WTC11 (cell line): ENCODE results near the gene TMEM169. TPM values are rescaled to one million over a fixed set of nuclear protein-coding genes. Genes with fewer than 3 reads are reported as not detected.

Experiments used
- ATAC-seq: fragments of 200-7000 bp; cut with Tn5 transposase; 2 replicates; pipeline ENCODE4 v1.10.0; 2021; ENCODE audit warnings: mild to moderate bottlenecking, moderate library complexity
- CTCF ChIA-PET: fragments of 300-600 bp; sonication (Branson Sonifier 250); formaldehyde crosslinking; loops from one replicate; lab custom pipeline; 2021; ENCODE audit warnings: antibody characterized with exemption; lab: Charles Lee
- POLR2A ChIA-PET: fragments of 350-600 bp; sonication (Branson Sonifier 250); formaldehyde crosslinking; loops from one replicate; lab custom pipeline; 2021; ENCODE audit warnings: antibody characterized with exemption; lab: Charles Lee
- DNase-seq: peaks from one replicate; pipeline ENCODE4 v3.0.0; 2021; ENCODE audit warnings: low spot score
- H3K27ac Mint-ChIP-seq: 2 replicates; pipeline ENCODE4 v1.8.0; 2021; ENCODE audit warnings: mixed read lengths
- H3K27me3 Mint-ChIP-seq: 2 replicates; pipeline ENCODE4 v1.8.0; 2021; ENCODE audit warnings: low read depth, mild to moderate bottlenecking, moderate library complexity, mixed read lengths
- H3K36me3 Mint-ChIP-seq: 2 replicates; pipeline ENCODE4 v1.8.0; 2021; ENCODE audit warnings: mixed read lengths
- H3K4me1 Mint-ChIP-seq: 2 replicates; pipeline ENCODE4 v1.8.0; 2022; ENCODE audit warnings: mixed read lengths
- H3K4me3 Mint-ChIP-seq: 2 replicates; pipeline ENCODE4 v1.8.0; 2021; ENCODE audit warnings: mild to moderate bottlenecking, moderate library complexity, mixed read lengths
- H3K9me3 Mint-ChIP-seq: 2 replicates; pipeline ENCODE4 v1.8.0; 2021; ENCODE audit warnings: mixed read lengths
- ATF2 ChIP-seq: sonication (generic); formaldehyde crosslinking; IDR thresholded peaks from 2 replicates; pipeline ENCODE4 v1.8.1; 2022; ENCODE audit warnings: low read depth, missing genetic modification reagents, borderline replicate concordance
- CBFB ChIP-seq: sonication (generic); formaldehyde crosslinking; IDR thresholded peaks from 2 replicates; pipeline ENCODE4 v1.8.1; 2022; ENCODE audit warnings: mild to moderate bottlenecking, low read depth, missing genetic modification reagents
- ERG ChIP-seq: fragments of 250-450 bp; sonication (Bioruptor Pico); IDR thresholded peaks from 2 replicates; pipeline ENCODE4 v1.8.0; 2021; ENCODE audit warnings: mild to moderate bottlenecking
- ESRRA ChIP-seq: sonication (generic); formaldehyde crosslinking; IDR thresholded peaks from 2 replicates; pipeline ENCODE4 v1.8.1; 2022; ENCODE audit warnings: mild to moderate bottlenecking, missing genetic modification reagents, borderline replicate concordance
- GRHL2 ChIP-seq: fragments of 250-450 bp; sonication (Bioruptor Pico); IDR thresholded peaks from 2 replicates; pipeline ENCODE4 v1.8.0; 2022; ENCODE audit warnings: mild to moderate bottlenecking, moderate library complexity; ENCODE audit not compliant: insufficient replicate concordance, severe bottlenecking
- JUN ChIP-seq: sonication (generic); formaldehyde crosslinking; IDR thresholded peaks from 2 replicates; pipeline ENCODE4 v1.8.0; 2023; ENCODE audit warnings: mild to moderate bottlenecking, missing genetic modification reagents
- OVOL2 ChIP-seq: fragments of 250-450 bp; sonication (Bioruptor Pico); IDR thresholded peaks from 2 replicates; pipeline ENCODE4 v1.9.0; 2021; ENCODE audit warnings: mild to moderate bottlenecking, borderline replicate concordance
- SMAD3 ChIP-seq: sonication (generic); formaldehyde crosslinking; IDR thresholded peaks from 2 replicates; pipeline ENCODE4 v1.8.0; 2022; ENCODE audit warnings: missing genetic modification reagents, mild to moderate bottlenecking, borderline replicate concordance
- ZNF121 ChIP-seq: sonication (generic); formaldehyde crosslinking; IDR thresholded peaks from 2 replicates; pipeline ENCODE4 v1.8.0; 2023; ENCODE audit warnings: missing genetic modification reagents
- ZNF232 ChIP-seq: sonication (generic); formaldehyde crosslinking; IDR thresholded peaks from 2 replicates; pipeline ENCODE4 v1.8.0; 2022; ENCODE audit warnings: mild to moderate bottlenecking, missing genetic modification reagents
- ZNF281 ChIP-seq: sonication (generic); formaldehyde crosslinking; IDR thresholded peaks from 2 replicates; pipeline ENCODE4 v1.8.0; 2023; ENCODE audit warnings: mild to moderate bottlenecking, missing genetic modification reagents
- ZNF416 ChIP-seq: fragments of 250-450 bp; sonication (Bioruptor Pico); IDR thresholded peaks from 2 replicates; pipeline ENCODE4 v1.9.0; 2021; ENCODE audit warnings: mild to moderate bottlenecking, inconsistent platforms
- total RNA-seq: library from RNA; stranded (reverse); gene quantifications from 3 replicates; pipeline ENCODE4 v1.2.3, GENCODE V29; 2021
- TF ChIP-seq, protein P1 (sequence below): sonication (generic); formaldehyde crosslinking; IDR thresholded peaks from 2 replicates; pipeline ENCODE4 v1.8.0; 2022; ENCODE audit warnings: missing genetic modification reagents
- TF ChIP-seq, protein P2 (sequence below): sonication (generic); formaldehyde crosslinking; IDR thresholded peaks from 2 replicates; pipeline ENCODE4 v1.8.1; 2022; ENCODE audit warnings: mild to moderate bottlenecking, missing genetic modification reagents, moderate library complexity, borderline replicate concordance

Gene TMEM169
- total RNA-seq, 1 experiment from 2014 or later = 1.8 TPM

DNA sequence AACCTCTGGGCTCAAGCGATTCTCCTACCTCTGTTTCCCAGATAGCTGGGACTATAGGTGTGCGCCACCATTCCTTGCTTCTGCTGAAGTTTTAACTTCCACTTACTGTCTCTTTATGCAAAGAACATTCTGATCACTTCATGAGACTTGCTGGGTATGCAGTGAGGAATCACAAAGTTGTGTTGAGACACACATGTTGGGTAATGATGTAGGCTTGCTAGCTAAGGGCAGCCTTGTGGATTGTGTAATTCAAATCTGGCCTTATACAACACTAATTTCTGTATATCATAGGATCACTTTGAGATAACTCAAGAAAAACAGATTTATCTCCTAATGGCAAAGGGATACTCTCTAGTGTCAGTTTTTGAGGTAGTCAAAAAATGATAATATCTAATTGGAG, 51.7 kb downstream of the TMEM169 start (continued):
- TF ChIP-seq ATF2 (CRISPR knock-in tag) (no peak), ESRRA (CRISPR knock-in tag) (no peak), ZNF416 (CRISPR knock-in tag) (no peak)

DNA sequence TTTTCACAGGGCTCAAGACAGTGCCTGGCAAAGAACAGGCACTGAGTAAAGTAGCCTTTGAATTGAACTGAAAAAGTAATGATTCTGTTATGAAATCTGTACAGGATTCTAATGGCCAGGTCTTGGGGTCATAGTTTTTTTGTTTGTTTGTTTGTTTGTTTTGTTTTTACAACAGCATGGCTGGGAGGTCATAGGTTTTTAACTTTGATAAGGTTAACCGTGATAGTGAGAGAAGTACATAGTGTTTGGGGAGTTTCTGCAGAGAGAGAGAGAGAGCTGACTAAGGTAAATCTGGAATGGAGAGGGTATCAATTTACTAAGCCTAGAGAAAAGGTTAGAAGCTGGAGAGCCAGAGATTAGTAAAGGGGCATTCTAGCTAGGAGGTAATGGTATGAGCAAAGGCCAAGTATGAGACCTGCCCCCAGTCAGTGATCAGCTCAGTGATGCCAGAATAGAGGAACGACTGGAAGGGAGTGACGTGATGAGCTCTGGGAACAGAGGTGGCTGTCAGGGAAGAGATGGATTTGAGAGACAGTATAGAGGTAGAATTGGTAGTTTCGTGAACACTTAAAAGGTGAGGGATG, 53.3 kb downstream of the TMEM169 start:
- H3K27ac Mint-ChIP-seq = no peak overlapping the region
- DNase-seq = no peak
- H3K27me3 Mint-ChIP-seq = no peaks in the 10 kb centered on the region
- peaks cover 91% of the 10 kb centered on the region for H3K36me3 Mint-ChIP-seq
- H3K4me3 Mint-ChIP-seq = no peak overlapping the region
- ChIA-PET CTCF (no interaction called here), POLR2A (no interaction called here)
- H3K4me1 Mint-ChIP-seq = no peaks in the 10 kb centered on the region
- no peak for ATAC-seq
- TF ChIP-seq CBFB (CRISPR knock-in tag) = no peak
- TF ChIP-seq OVOL2 (CRISPR knock-in tag) = no peak
- no peak for TF ChIP-seq ERG (CRISPR knock-in tag)
- no peak for TF ChIP-seq ZNF281 (CRISPR knock-in tag)
- TF ChIP-seq JUN (CRISPR knock-in tag) = no peak
- TF ChIP-seq ZNF232 = no peak
- TF ChIP-seq, protein P1, sequence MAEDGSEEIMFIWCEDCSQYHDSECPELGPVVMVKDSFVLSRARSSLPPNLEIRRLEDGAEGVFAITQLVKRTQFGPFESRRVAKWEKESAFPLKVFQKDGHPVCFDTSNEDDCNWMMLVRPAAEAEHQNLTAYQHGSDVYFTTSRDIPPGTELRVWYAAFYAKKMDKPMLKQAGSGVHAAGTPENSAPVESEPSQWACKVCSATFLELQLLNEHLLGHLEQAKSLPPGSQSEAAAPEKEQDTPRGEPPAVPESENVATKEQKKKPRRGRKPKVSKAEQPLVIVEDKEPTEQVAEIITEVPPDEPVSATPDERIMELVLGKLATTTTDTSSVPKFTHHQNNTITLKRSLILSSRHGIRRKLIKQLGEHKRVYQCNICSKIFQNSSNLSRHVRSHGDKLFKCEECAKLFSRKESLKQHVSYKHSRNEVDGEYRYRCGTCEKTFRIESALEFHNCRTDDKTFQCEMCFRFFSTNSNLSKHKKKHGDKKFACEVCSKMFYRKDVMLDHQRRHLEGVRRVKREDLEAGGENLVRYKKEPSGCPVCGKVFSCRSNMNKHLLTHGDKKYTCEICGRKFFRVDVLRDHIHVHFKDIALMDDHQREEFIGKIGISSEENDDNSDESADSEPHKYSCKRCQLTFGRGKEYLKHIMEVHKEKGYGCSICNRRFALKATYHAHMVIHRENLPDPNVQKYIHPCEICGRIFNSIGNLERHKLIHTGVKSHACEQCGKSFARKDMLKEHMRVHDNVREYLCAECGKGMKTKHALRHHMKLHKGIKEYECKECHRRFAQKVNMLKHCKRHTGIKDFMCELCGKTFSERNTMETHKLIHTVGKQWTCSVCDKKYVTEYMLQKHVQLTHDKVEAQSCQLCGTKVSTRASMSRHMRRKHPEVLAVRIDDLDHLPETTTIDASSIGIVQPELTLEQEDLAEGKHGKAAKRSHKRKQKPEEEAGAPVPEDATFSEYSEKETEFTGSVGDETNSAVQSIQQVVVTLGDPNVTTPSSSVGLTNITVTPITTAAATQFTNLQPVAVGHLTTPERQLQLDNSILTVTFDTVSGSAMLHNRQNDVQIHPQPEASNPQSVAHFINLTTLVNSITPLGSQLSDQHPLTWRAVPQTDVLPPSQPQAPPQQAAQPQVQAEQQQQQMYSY (CRISPR knock-in tag) = no peak
- TF ChIP-seq, protein P2, sequence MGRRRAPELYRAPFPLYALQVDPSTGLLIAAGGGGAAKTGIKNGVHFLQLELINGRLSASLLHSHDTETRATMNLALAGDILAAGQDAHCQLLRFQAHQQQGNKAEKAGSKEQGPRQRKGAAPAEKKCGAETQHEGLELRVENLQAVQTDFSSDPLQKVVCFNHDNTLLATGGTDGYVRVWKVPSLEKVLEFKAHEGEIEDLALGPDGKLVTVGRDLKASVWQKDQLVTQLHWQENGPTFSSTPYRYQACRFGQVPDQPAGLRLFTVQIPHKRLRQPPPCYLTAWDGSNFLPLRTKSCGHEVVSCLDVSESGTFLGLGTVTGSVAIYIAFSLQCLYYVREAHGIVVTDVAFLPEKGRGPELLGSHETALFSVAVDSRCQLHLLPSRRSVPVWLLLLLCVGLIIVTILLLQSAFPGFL = no peak
- TF ChIP-seq ZNF121 (CRISPR knock-in tag) = no peak
- no peak for TF ChIP-seq SMAD3 (CRISPR knock-in tag)
- TF ChIP-seq GRHL2 (CRISPR knock-in tag) = no peak
- H3K9me3 Mint-ChIP-seq = no peaks in the 10 kb centered on the region
